Measurements from ENCODE around the gene TEX52. TPM values are rescaled to one million over a fixed set of nuclear protein-coding genes. Genes with fewer than 3 reads are reported as not detected.

The TEX52 gene
- total and polyA plus RNA-seq, 2 of the 13 experiments (the other 11 are each of a cell fraction or from before 2014, with no cell fraction given): 0.05 TPM; not detected in 1

DNA sequence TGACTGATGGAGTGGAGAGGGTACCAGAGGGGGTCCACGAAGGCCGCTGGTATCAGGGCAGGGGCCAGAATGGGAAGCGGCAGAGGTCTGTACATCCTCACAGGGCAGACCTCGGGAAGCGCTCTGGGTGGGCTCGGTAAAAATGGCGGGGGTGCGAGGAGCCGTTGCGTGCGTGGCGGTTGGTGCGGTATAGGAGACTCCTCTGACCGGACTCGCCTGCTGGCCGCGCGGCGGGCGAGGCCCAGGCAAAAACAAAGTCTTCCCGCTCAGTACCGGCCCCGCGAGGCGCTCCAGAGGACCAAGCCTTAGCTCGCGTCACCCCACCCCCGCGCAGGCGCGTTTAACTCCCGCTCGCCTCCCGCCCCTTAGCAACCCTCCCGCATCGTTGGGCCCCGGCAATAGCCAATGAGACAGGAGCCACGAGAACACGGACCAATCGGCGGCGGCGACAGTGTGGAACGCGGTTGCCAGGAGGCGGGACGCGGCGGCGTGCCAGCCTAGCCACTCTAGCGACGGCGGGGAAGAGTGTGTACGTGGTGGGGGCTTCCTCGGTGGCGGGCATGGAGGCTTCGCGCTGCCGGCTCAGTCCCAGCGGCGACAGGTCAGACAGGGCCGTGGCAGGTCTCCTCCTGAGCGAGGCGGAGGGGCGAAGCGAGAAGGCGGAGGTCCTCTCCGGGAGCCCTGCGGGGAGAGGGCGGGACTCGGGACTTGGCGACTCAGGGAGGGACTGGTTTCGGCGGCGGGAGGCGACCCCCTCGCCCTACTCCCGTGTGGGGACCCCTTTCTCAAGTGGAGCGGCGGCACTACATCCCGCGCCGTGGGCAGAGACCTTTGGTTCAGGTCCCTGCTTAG, 33.8 kb upstream of the TEX52 start, which contains the start of gene TULP3 (continued):
- no peak for TF ChIP-seq HHEX (CRISPR knock-in tag; IDR thresholded peaks at IDR 0.05)
- TF ChIP-seq ATF4 (CRISPR knock-in tag; IDR thresholded peaks at IDR 0.05): no peak; a peak in 1 of 4 replicates
- no peak; the same call in 1 of the 2 replicates for TF ChIP-seq ZNF441 (CRISPR knock-in tag; IDR thresholded peaks at IDR 0.05; ENCODE audit: borderline replicate concordance)
- no peak for TF ChIP-seq HMG20A (CRISPR knock-in tag; IDR thresholded peaks at IDR 0.05; ENCODE audit: borderline replicate concordance)
- TF ChIP-seq DNMT3B (CRISPR knock-in tag; conservative IDR thresholded peaks at IDR 0.05): no peak
- TF ChIP-seq NFKB2 (CRISPR knock-in tag; IDR thresholded peaks at IDR 0.05; ENCODE audit: borderline replicate concordance): peak; percentile 80; the same call in 1 of the 2 replicates
- peak; percentile 61; the same call in 1 of the 2 replicates for TF ChIP-seq ZNF274 (CRISPR knock-in tag; IDR thresholded peaks at IDR 0.05)
- TF ChIP-seq DR1 (CRISPR knock-in tag; IDR thresholded peaks at IDR 0.05): no peak
- peak; percentile 89 for TF ChIP-seq RBFOX2 (IDR thresholded peaks at IDR 0.05; ENCODE audit: low read depth, low read length)
- TF ChIP-seq ARID2 (CRISPR knock-in tag; IDR thresholded peaks at IDR 0.05; ENCODE audit: borderline replicate concordance): peak; percentile 87; the same call in 1 of the 2 replicates
- 0 out of 2 replicates have a peak, but pooled peaks have one; percentile 84 for TF ChIP-seq TSC22D2 (CRISPR knock-in tag; IDR thresholded peaks at IDR 0.05; ENCODE audit: borderline replicate concordance)
- no peak for TF ChIP-seq TCF7L2 (IDR thresholded peaks at IDR 0.05; ENCODE audit: low read depth, low read length)
- TF ChIP-seq NR0B2 (CRISPR knock-in tag; IDR thresholded peaks at IDR 0.05): peak; percentile 65; the same call in 1 of the 2 replicates
- TF ChIP-seq, protein P1, sequence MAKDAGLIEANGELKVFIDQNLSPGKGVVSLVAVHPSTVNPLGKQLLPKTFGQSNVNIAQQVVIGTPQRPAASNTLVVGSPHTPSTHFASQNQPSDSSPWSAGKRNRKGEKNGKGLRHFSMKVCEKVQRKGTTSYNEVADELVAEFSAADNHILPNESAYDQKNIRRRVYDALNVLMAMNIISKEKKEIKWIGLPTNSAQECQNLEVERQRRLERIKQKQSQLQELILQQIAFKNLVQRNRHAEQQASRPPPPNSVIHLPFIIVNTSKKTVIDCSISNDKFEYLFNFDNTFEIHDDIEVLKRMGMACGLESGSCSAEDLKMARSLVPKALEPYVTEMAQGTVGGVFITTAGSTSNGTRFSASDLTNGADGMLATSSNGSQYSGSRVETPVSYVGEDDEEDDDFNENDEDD (CRISPR knock-in tag; IDR thresholded peaks at IDR 0.05; ENCODE audit: borderline replicate concordance): peak; percentile 95
- no peak for TF ChIP-seq SSRP1 (CRISPR knock-in tag; IDR thresholded peaks at IDR 0.05)
- TF ChIP-seq MED8 (CRISPR knock-in tag; IDR thresholded peaks at IDR 0.05; ENCODE audit: insufficient replicate concordance): no peak
- TF ChIP-seq PITX1 (CRISPR knock-in tag; IDR thresholded peaks at IDR 0.05): peak; percentile 17
- TF ChIP-seq NFE2L2 (IDR thresholded peaks at IDR 0.05; ENCODE audit: low read length): no peak
- TF ChIP-seq ZNF839 (CRISPR knock-in tag; IDR thresholded peaks at IDR 0.05; ENCODE audit: borderline replicate concordance): no peak
- TF ChIP-seq, protein P2, sequence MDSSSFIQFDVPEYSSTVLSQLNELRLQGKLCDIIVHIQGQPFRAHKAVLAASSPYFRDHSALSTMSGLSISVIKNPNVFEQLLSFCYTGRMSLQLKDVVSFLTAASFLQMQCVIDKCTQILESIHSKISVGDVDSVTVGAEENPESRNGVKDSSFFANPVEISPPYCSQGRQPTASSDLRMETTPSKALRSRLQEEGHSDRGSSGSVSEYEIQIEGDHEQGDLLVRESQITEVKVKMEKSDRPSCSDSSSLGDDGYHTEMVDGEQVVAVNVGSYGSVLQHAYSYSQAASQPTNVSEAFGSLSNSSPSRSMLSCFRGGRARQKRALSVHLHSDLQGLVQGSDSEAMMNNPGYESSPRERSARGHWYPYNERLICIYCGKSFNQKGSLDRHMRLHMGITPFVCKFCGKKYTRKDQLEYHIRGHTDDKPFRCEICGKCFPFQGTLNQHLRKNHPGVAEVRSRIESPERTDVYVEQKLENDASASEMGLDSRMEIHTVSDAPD (CRISPR knock-in tag; IDR thresholded peaks at IDR 0.05): peak; percentile 73
- TF ChIP-seq ETV6 (CRISPR knock-in tag; conservative IDR thresholded peaks at IDR 0.05): no peak
- TF ChIP-seq NFIC (IDR thresholded peaks at IDR 0.05; ENCODE audit: low read length): no peak
- TF ChIP-seq USF2 (IDR thresholded peaks at IDR 0.05; ENCODE audit: low read depth, low read length): no peak
- TF ChIP-seq USF2 (CRISPR knock-in tag; IDR thresholded peaks at IDR 0.05; ENCODE audit: borderline replicate concordance): no peak
- TF ChIP-seq RBAK (CRISPR knock-in tag; IDR thresholded peaks at IDR 0.05): no peak

Data from HepG2 (cell line).